GM19023 (cell line): ENCODE measurements around the gene INTS3.

Source experiments
- ATAC-seq: cut with Tn5 transposase; IDR thresholded peaks from one replicate; pipeline ENCODE4 v1.9.1; 2021; ENCODE audit warnings: mild to moderate bottlenecking, moderate library complexity; ENCODE audit not compliant: unreplicated experiment

INTS3 gene

DNA sequence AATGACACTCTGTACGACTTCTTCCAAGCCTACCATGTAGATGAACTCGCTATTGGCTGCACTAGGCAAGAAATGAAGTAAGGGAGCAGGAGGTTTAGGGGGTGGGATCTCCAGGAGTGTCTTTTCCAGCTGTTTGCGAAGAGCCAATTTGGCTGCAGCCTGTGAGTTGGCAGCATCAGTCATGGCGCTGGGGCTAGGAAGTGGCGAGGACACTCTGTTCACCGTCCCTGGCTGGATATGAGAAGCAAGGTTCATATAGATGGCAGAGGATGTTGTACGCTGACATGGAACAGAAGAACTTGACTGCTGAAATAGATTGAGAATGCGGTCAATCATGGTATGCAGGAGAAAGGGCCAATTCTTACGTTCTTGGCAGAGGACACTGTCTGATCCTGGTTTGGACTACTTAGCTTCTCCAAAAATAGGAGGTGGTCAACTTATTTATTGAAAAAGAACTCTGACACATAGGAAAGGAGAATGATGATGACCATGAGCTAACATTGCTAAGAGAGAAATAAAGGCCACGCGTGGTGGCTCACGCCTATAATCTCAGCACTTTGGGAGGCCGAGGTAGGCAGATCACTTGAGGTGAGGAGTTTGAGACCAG is 88.5 kb downstream of the INTS3 start:
- ATAC-seq: no peak

DNA sequence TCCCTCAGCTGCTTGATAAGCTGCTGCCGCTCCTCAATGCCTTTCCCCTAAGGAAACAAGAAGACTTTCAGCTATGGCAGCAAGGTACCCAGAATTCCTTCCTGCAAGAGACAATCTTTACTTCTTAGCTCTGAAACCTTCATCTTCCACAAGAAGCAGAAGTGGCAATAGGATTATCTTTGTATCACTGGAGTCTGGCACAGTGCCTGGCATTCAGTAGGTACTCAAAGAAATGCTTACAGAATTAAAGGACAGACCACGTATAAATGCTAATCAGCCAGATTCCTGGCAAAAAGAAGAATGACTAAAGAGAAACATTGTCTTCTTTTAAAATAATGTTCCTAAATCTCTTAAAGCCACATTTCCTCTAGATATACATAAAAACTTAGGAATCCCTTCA is 91.0 kb downstream of the INTS3 start:
- ATAC-seq: no peak
